Measurements from ENCODE around the gene CCDC152. TPM values are rescaled to one million over a fixed set of nuclear protein-coding genes. Genes with fewer than 3 reads are reported as not detected.

Gene CCDC152
- total and polyA plus RNA-seq, 2 of the 13 experiments (the other 11 are each of a cell fraction or from before 2014, with no cell fraction given), result 0.20 to 0.36 TPM

- TF ChIP-seq ZNF784 (CRISPR knock-in tag; IDR thresholded peaks at IDR 0.05; ENCODE audit: borderline replicate concordance) (0 out of 2 replicates have a peak, but pooled peaks have one; percentile 20), ZBTB4 (CRISPR knock-in tag; IDR thresholded peaks at IDR 0.05; ENCODE audit: borderline replicate concordance) (no peak), SIN3B (IDR thresholded peaks at IDR 0.05; ENCODE audit: low read length) (no peak), ZNF138 (CRISPR knock-in tag; IDR thresholded peaks at IDR 0.05; ENCODE audit: low read depth) (0 out of 2 replicates have a peak, but pooled peaks have one; percentile 52), TAF1 (CRISPR knock-in tag; IDR thresholded peaks at IDR 0.05) (peak; percentile 31; the same call in 1 of the 2 replicates), KAT8 (CRISPR knock-in tag; IDR thresholded peaks at IDR 0.05) (peak; percentile 77; the same call in 1 of the 2 replicates), ZFY (CRISPR knock-in tag; IDR thresholded peaks at IDR 0.05) (peak; percentile 24), ATF1 (CRISPR knock-in tag; IDR thresholded peaks at IDR 0.05) (peak; percentile 71), ZNF703 (CRISPR knock-in tag; IDR thresholded peaks at IDR 0.05; ENCODE audit: borderline replicate concordance) (no peak), SMC3 (IDR thresholded peaks at IDR 0.05; ENCODE audit: low read length) (0 out of 2 replicates have a peak, but pooled peaks have one; percentile 4), LRRFIP1 (CRISPR knock-in tag; conservative IDR thresholded peaks at IDR 0.05) (no peak), ZNF574 (CRISPR knock-in tag; IDR thresholded peaks at IDR 0.05) (peak; percentile 68), RORA (CRISPR knock-in tag; IDR thresholded peaks at IDR 0.05) (no peak), FOXJ3 (CRISPR knock-in tag; IDR thresholded peaks at IDR 0.05; ENCODE audit: borderline replicate concordance) (peak; percentile 86; the same call in 1 of the 2 replicates), TGIF2 (CRISPR knock-in tag; IDR thresholded peaks at IDR 0.05) (peak; percentile 83), RARA (CRISPR knock-in tag; IDR thresholded peaks at IDR 0.05) (peak; percentile 90), CCDC6 (CRISPR knock-in tag; IDR thresholded peaks at IDR 0.05) (peak; percentile 72; the same call in 1 of the 2 replicates), FOSL2 (CRISPR knock-in tag; IDR thresholded peaks at IDR 0.05) (0 out of 2 replicates have a peak, but pooled peaks have one; percentile 22), ADNP (CRISPR knock-in tag; IDR thresholded peaks at IDR 0.05) (no peak)
Measured at GRCh38 chr5:42824347-42824976, 67.8 kb downstream of the CCDC152 start (continued).

All from HepG2 (cell line).